Stimulated activated CD8-positive, alpha-beta memory T cell treated with anti-CD3 and anti-CD28 coated beads, Interleukin-4, amount 100 ng/mL, for 24 hours (primary cell): ENCODE measurements around the gene ZNF491.
A peak's percentile ranks its signal among the peaks of the same experiment; 100 is the strongest.
"Not testable (repeated sequence)": the region's sequence is repeated elsewhere in the genome, so short reads cannot be mapped to it uniquely, and the experiment has no call there.

ENCODE experiments used
- DNase-seq: peaks from one replicate; pipeline ENCODE4 v3.0.0-alpha.2; 2020; ENCODE audit warnings: low read depth

ZNF491 gene

DNA sequence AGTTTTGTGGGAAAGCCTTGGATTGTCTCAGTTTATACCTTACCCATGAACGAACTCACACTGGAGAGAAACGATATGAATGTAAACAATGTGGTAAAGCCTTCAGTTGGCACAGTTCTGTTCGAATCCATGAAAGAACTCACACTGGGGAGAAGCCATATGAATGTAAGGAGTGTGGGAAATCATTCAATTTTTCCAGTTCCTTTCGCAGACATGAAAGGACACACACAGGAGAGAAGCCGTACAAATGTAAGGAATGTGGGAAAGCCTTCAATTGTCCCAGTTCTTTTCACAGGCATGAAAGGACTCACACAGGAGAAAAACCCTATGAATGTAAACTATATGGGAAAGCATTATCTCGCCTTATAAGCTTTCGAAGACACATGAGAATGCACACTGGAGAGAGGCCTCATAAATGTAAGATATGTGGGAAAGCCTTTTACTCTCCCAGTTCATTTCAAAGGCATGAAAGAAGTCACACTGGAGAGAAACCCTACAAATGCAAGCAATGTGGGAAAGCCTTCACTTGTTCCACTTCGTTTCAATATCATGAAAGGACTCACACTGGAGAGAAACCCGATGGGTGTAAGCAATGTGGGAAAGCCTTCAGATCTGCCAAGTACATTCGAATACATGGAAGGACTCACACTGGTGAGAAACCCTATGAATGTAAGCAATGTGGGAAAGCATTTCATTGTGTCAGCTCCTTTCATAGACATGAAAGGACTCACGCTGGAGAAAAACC, 8.2 kb downstream of the ZNF491 start:
- no peak for DNase-seq

DNA sequence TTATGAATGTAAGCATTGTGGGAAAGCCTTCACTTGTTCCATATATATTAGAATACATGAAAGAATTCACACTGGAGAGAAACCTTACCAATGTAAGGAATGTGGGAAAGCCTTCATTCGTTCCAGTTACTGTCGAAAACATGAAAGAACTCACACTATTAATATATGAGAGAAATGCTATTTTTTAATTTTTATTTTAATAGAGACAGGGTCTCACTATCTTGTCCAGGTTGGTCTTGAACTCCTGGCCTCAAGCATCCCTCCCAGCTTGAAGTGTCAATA, 8.7 kb downstream of the ZNF491 start:
- DNase-seq: no peak

DNA sequence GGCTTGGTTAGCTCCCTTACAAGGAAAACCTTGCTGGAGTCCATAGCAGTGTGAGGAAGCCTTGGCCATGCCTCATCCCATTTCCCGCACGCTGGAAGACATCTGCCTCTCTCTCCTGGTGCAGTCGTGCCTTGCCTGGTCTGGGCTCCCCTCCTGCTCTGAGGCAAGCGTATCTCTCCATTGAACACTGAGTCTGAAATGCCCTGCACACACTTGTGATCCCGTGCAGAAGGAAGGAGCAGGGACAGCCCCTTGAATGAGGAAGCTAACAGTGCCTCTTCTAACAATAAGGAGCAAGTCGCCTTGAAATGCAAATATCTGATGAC, 15.3 kb downstream of the ZNF491 start:
- no peak for DNase-seq

DNA sequence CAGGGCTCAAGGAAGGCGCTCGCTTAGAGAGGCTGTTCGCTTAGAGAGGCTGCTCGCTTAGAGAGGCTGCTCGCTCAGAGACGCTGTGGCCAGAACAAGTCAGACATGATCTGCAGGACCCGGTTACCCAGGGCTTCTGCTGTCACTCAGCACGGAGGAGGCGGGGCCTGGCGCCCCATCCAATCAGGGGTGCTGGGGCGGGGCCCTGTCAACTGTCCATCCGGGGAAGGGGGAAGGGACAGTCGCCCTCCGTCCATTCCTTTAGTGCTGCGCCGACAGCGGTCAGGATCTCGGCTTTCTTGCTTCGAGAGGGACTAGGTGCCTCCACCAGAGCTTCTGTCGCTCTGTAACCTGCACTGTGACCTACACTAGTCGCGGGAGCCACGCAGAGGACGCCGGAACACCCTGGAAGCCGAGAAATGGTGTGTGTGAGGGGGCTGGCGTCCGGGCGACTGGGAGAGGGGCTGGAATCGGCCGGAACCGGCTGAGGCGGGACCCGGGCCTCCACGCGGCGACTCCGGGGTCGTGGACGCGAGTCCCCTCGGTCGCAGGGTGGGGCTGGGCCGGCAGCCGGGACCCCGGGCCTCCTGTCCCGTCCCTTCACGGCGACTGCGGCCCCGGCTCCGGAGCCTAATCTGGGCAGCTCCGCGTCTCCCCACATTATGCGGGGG, 15.8 kb downstream of the ZNF491 start, which contains the start of gene ZNF440:
Gene ZNF440 (plus strand): TSS at position 245 of the 671 bp plus-strand sequence. CDS start 175 bp downstream, at position 420.
- DNase-seq: peak; percentile 86

DNA sequence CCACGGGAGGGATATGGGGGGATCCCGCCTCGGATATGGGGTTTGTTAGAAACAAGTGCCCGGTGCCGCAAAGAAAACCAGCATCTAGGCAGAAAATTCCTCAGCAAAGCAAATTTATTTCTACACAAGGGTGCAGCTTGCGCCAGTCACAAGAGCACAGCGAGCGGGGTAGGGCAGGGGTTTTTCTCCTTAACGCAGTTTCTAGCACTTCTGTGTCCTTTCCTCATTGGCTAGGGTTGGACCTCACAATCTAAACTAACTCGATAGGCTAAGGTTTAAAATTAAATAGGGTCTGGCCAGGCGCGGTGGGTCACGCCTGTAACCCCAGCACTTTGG, 16.3 kb downstream of the ZNF491 start:
- DNase-seq: no peak

DNA sequence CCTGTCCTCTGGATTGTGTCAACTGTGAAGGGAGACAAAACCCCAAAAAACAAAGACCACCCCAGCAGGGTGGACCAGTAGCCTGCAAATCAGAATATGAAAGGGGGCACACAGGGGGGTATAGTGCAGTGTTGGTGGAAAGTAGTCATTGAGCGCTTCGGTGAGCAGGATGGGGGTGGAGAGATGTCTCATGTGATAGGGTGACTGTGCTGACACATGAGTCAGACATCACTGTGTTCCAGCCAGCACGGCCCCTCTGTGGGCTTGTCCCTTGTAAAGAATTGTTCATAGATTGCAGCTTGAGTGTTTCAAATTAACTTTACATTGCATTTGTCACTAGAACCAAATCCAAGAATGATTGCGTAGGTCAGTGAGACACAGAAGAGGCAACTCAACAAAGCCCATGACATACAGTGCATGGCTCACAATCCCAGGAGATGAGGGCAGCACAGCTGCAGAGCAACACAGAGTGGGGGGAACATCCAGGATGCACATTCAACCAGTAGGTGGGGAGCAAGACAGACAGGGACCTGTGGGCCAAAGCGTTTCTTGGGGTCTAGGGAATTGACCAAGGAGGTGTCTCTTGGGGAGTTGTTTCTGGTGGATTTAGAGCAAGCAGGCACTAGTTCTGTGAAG, 23.3 kb downstream of the ZNF491 start:
- DNase-seq: no peak

DNA sequence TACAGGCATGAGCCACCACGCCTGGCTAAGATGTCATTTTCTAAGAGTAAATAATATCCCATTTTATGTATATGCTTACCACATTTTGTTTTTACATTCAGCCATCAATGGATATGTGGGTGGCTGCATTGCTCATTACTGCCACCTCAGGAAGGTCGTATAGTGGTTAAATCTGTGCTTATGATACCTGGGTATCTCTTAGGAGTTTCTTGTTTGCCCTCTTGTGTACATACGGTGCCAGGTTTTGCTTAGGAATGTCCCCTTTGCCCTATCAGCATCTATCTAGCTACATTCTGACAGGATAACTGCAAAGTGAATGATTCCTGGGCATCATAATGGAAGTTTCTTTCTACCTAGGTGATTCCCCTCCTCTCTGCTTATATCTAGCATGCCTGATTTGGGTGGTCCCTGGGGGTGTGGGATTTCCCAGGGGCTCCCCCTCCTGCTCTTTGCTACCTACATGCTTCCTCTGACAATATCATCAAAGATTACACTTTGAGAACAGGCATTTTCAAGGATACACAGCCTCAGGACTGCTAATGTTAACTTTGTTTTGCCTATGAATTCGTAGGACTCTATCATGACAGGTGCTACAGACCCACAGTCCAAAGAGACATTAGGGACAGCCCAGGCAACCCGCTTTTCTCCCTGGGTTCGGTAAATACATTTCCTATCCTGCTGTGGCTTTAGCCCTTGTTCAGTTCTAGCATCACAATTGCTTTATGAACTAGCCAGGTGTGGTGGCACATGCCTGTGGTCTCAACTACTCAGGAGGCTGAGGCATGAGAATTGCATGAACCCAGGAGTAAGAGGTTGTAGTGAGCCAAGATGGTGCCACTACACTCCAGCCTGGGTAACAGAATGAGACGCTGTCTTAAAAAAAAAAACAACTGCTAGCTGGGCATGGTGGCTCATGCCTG, 30.9 kb downstream of the ZNF491 start:
- not testable (repeated sequence) for DNase-seq

DNA sequence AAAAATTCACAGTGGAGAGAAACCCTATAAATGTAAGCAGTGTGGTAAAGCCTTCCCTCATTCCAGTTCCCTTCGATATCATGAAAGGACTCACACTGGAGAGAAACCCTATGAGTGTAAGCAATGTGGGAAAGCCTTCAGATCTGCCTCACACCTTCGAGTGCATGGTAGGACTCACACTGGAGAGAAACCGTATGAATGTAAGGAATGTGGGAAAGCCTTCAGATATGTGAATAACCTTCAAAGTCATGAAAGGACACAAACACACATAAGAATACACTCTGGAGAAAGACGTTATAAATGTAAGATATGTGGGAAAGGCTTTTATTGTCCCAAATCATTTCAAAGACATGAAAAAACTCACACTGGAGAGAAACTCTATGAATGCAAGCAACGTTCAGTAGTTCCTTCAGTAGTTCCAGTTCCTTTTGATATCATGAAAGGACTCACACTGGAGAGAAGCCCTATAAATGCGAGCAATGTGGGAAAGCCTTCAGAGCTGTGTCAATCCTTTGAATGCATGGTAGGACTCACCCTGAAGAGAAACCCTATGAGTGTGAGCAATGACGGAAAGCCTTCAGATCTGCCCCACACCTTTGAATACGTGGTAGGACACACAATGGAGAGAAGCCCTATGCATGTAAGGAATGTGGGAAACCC, 34.1 kb downstream of the ZNF491 start:
- no peak for DNase-seq

DNA sequence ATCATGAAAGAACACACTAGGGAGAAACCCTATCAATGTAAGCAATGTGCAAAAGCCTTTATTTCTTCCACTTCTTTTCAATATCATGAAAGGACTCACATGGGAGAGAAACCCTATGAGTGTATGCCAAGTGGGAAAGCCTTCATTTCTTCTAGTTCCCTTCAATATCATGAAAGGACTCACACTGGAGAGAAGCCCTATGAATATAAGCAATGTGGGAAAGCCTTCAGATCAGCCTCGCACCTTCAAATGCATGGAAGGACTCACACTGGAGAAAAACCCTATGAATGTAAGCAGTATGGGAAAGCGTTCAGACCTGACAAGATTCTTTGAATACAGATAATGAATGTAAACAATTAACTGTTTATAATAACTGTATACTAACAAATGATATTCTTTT, 35.2 kb downstream of the ZNF491 start:
- DNase-seq: no peak

DNA sequence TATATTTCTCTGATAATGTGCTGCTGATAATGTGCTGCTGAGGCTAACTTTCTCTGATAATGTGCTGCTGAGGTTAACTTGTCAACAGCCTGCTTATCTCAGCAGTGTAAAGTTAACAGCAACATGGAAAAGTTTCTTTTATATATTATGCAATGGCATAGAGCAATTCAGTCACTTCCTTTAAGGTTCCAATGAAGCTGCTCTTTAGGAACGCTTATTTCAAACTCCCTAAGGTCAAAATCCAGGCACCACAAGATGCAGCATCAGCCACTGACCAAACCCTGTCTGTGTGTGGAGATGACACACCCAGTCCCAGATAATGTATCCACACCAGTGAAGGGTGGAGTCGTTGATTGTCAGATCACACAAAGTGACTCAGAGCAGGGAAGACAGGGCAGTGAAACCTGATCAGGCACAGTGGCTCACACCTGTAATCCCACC, 37.3 kb downstream of the ZNF491 start:
- not testable (repeated sequence) for DNase-seq

DNA sequence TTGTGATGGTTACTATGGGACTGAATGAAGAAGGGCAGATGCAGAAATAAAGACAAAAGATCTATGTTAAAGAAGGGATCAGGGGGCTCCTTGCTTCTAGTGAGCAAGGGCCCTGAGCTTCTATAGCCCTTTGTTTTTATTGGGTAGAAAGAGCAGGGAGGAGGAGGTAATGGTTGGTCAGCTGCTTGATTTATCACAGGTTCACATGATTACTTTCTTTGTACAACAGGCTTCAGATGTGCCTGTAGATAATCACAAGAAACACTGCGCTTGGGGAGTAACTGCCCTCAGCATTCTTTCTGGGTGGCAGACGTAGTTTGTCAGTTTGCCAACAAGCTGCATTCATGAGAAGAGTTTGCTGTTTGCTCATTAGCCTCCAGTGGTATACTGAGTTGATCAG, 45.4 kb downstream of the ZNF491 start:
- no peak for DNase-seq

DNA sequence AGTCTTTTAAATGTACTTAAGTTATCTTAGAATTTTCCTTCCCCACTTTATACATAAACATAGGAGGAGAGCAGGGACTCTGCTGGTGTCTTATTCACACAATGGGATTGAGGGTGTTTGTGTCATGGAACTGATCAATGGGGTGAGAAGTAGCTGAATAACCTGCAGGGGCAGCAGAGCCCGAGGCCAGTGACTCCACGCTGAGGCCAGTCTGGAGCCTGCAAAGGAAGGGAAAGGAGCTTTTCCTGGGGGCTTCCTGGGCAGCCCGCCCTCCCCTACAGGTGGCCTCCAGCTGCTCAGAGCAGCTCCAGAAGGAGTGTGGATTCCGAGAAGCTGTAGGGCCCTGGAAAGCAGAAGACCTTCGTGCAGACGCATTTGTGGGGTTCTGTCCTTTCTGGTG, 49.3 kb downstream of the ZNF491 start:
- DNase-seq: not testable (repeated sequence)

DNA sequence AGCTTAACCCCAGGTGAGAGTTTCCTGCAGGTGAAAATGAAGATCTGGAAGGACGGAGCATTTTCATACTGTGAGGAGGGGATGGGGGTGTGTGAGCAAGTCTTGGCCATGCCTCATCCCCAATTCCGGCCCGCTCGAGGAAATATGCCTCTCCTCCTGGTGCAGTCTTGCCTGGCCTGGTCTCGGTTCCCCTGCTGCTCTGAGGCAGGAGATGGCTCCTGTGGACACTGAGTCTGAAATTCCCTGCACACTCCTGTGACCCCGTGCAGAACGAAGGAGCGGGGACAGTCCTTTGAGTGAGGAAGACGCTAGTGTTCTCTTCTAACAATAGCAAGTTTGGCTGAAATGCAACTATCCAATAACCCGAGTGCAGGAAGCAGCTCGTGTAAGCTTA, 49.9 kb downstream of the ZNF491 start:
- DNase-seq: no peak

DNA sequence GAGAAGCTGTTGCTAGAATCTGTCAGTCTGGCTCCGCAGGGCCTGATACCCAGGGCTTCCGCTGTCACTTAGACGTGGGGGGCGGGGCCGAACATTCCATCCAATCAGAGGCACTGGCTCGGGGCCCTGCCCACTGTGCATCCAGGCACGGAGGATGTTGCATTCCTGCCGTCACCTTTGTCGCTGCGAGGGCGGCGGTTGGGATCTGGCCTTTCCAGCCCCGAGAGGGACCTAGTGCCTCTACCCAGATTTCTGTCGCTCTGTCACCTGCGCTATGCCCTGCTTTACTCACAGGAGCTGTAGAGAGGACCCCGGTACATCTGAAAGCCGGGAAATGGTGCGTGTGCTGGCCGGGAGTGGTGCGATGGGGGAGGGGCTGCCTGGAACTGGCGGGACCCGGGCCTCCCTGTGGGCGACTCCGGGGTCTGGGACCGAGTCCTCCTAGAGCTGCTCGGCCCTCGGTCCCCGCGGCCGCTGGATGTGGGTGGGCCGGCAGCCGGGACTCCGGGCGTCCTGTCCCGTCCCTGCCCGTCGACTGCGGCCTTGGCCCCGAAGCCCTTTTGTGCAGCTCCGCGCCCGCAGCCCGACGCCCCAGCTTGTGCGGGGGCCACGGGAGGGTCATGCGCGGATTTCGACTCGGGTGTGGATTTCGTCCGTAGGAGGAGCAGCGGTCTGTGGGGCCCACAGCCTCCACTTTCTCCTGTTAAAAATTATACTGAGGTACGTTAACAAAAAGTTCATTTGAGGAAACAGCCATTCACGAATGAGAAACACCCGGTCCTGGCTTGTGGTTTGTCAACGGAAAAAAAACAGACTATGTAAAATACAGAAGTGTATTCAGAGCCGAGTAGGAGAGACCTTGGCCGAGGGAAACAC, 50.5 kb downstream of the ZNF491 start, which contains the start of gene ZNF439:
Gene ZNF439 (plus strand): TSS at position 133 of the 876 bp plus-strand sequence. CDS start 142 bp downstream, at position 275.
- peak; percentile 77 for DNase-seq

DNA sequence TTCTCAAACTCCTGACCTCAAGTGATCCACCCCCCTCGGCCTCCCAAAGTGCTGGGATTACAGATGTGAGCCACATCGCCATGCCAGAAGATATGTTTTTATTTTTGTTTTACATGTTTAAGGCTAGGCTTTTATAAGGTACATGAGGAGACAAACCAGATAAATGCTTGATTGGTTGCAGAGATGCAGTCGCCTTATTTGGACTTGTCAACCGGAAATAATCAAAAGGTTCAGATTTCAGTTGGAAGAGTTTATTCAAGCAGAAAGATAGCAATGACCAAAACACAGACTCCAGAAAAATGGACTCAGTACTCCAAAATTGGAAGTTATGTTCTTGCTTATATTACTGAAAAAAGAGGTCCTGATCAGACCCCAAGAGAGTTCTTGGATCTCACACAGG, 52.0 kb downstream of the ZNF491 start:
- not testable (repeated sequence) for DNase-seq

DNA sequence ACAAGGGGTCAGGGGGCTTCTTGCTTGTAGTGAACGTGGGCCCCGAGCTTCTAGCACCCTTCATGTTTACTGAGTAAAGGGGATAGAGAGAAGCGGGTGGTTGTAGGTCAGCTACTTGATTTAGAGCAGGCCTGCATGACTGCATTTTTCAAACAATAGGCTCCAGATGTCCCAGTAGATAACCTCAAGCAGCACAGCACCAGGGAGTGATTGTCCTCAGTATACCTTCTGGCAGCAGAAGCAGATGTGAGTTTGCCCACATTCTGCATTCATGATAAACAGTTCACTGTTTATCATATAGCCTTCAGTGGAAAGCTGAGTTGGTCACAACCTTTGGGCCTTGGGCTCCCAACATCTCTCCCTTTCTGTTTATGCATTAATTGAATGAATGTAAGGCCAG, 55.0 kb downstream of the ZNF491 start:
- no peak for DNase-seq

DNA sequence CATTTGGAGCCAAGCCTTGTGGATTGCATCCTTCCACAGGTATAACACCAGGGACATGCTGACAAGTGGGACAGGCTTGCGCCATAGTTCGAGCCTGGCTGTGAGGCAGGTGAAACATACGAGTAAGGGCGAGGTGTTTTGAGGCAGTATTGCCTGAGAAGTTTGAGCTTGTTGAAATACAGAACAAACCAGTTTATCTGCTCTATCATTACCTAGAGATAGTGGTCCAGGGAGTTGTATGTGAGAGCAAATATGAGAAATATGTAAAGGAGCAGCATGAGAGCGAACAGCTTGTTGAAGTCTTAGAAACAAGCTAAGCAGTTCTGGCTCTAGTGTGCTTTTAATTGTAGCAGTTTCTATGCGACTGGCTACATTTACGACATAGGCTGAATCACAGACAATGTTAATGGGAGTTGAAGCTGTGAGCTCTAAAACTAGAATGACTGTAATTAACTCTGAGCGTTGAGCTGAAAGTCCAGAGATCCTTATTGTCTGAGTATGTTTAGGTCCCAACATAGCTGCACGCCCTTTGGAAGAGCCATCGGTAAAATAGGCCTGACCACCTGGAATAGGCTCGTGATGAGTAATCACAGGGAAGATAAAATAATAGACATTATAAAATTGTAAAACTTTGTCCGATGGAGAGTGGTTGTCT, 58.4 kb downstream of the ZNF491 start:
- DNase-seq: no peak
